Measurements from ENCODE around the gene ADAM30.

- TF ChIP-seq CTCF (IDR thresholded peaks at IDR 0.05; ENCODE audit: low read length), result no peak
- no peak for TF ChIP-seq EZH2 (IDR thresholded peaks at IDR 0.05; ENCODE audit: borderline replicate concordance, low read length)
Observed at GRCh38 chr1:119910618-119911017, 14.3 kb upstream of the ADAM30 start.
